GM19324 (cell line): Measurements from ENCODE around the gene MPRIP.

Experiments used
- ATAC-seq: cut with Tn5 transposase; IDR thresholded peaks from one replicate; pipeline ENCODE4 v1.9.1; 2021; ENCODE audit warnings: mild to moderate bottlenecking, moderate library complexity; ENCODE audit not compliant: unreplicated experiment, low FRiP score

MPRIP gene

DNA sequence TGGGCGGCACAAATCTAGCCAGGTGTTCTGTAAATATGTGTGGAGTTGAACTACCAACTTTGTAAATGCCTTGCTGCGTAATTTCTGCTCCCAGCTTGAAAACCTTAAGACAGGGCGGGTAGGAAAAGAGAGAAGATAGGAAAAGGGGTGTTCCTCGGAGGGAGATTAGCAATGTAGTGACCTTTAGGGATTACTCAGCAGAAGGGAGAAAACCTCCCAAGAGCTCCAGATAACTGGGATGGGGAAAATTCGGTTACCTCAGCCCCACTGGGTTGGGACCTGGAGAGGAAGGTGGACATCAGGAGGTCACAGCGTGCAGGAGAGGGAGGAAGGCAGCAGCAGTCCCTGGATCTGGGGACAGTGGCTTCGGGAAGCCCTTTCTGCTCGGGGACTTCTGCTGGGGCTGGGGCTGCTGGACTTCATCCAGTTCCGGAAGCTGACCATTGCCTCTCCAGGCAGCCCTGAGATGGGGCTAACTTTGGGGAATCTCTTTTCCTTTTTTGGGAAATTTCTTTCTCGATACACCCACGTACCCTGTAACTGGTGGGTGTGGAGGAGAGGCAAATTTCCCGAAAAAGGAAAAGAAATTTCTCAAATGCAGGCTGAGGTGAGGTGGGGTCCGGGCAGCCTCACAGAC, 39.2 kb downstream of the MPRIP start:
- ATAC-seq, result no peak

- no peak for ATAC-seq
Measured at GRCh38 chr17:17082878-17083277, 40.6 kb downstream of the MPRIP start.

- no peak for ATAC-seq
Measured at GRCh38 chr17:17084317-17084835, 42.1 kb downstream of the MPRIP start.

GRCh38 chr17:17084941-17085340, 42.7 kb downstream of the MPRIP start:
- no peak for ATAC-seq

- ATAC-seq, result no peak
Measured at GRCh38 chr17:17086585-17086984, 44.3 kb downstream of the MPRIP start.

GRCh38 chr17:17087424-17088015, 45.3 kb downstream of the MPRIP start:
- ATAC-seq, result no peak

DNA sequence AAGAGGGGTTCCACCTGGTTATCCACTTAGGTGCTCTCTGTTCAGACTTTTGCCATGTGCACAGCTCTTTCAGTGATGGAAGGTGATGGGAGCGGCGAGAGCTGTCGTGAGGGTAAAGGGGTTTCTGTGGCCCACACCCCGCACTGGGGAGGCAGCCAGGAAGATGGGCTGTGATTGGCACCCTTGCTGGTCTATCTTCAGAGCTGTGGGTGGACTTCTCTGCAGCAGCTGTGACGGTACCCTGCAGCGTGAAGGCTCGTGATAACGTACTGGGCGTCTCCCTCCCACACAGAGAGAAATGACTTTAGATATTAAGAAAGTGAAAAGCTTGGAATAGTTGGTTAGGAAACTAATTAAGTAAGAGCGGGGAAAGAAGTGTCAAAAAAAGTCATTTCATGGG, 45.8 kb downstream of the MPRIP start:
- no peak for ATAC-seq

DNA sequence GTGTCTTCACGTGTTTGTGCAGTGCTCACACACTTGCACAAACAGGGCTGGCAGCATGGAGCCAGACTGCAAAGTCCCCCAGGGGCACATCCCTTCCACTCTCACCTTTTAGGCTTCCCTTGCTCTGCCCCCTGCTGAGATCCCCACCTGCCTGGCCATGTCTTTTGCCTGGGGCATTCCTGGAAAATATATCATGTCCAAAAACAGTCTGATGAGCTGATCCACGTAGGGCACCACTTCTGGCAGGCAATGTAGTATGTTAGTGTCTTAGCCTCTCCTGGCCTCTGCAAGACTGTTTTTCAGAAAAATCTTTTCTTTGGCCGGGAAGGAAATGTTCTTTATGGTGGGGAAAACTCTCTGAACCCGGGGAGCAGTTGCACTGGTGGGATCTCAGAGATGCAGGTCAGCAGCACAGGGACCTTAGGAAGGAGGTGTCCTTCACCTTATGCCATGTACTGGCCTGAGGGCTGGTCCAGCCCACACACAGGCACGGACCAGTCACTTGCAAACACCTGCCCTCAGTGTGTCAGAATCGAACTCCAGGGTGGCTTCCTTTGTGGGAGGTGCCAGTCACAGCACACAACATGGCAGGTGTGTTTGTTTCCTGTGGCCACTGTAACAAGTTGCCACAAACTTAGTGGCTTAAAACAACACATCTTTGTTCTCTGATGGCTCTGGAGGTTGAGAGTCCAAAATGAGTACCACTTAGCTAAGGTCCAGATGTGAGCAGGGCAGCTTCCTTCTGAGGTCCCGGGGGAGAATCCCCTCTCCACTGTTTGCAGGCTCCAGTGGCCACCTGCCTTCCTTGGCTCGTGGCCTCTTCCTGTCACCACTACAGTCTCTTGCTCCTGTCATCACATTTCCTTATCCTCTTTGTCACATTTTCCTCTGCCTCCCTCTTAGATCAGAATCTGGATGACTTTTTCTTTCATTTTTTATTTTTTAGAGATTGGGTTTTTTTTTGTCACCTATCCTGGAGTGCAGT, 46.6 kb downstream of the MPRIP start:
- ATAC-seq, result no peak

GRCh38 chr17:17089796-17090641, 47.8 kb downstream of the MPRIP start:
- ATAC-seq, result no peak

DNA sequence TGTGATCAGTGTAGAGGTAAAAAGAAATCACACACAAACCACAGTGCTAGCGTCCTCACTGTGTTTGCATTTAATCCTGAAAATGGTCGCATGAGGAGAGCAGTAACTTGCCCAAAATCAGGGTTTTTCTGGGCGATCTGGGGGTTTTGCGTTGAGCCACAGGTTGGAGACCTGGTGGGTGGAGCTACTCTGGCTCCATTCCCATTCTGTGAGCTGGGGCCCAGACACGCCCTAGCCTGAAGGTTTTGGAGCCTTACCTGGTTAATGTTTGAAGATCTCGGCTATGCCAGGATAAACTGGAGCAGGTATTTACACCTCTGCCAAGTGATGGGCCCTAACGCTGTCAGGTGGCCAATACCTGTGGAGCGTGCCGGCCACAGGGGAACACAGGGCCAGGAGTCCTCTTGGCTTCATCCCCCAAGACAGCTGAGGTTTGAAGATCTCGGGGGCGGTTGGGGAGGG, 48.4 kb downstream of the MPRIP start:
- no peak for ATAC-seq

DNA sequence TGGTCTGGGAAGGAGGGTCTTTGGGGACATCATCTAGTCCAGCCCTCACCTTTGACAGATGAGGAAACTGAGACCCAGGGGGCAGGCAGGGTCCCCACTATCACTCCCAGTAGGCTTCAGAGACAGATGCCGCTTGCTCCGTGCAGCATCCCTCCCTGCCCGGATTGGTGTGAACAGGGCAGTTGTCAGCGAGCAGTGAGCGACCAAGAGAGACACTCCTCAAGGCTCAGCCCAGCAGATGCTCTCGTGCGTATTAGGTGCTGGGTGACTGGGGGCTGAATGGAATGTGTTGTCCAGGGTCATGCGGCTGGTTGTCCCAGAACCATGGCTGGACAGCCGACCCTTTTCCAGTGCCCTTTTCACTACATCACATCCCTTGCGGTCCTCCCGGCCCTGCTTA, 49.0 kb downstream of the MPRIP start:
- ATAC-seq, result no peak

- ATAC-seq, result no peak
Measured at GRCh38 chr17:17091856-17092756, 49.8 kb downstream of the MPRIP start.

DNA sequence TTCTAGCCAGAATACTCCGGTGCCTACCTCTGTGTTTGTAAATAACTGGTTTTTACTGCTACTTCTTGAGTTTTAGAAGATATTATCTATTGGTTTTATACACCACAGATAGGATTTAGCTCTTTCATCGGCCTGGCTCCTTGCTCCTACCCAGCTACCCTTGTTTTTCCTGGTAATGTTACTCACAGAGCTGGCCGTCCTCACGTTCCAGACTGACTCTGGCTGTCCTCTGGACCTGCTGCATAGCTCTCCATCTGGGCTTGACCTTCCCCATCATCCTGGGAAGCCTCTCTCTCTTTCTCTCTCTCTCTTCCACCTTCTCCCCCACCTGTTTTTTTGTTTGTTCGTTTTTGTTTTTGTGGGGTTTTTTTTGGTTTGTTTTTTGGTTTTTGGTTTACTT, 51.5 kb downstream of the MPRIP start:
- no peak for ATAC-seq

DNA sequence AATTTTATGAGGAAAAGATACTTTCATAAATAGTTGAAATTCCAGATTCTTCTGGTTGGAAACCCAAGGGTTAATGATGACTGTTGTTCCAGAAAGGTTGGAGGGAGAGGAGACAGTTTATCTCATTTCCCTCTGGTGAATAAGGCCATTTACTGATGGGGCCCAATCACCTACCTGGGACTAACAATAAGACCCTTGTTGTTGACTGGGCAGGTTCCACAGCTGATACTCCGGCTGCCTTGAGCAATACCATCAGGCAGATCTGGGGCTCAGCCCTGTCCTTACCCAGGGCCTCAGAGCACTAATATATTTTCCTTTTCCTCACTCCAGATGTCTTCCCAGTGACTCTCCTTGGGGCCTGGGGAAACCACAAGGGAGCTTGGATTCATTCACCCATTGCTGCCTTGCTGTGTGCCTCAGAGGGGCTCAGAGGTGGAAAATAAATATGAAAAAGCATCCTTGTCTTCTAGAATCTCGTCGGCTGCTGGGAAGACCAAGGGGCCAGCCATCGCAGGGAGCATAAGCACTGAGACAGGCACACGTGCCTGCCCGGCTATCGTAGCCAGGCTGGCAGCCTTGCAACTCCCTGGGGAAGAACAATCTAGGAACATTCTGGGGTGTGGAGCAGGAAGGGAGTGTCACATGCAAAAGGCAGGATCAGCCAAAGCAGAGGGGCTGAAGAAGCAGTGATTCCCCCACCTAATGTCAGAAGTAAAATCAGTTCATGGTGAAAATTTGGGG, 54.4 kb downstream of the MPRIP start:
- ATAC-seq, result no peak

GRCh38 chr17:17097763-17098345, 55.6 kb downstream of the MPRIP start:
- ATAC-seq, result no peak

- ATAC-seq, result no peak
Measured at GRCh38 chr17:17098551-17099179, 56.4 kb downstream of the MPRIP start.

GRCh38 chr17:17102176-17102575, 59.9 kb downstream of the MPRIP start:
- ATAC-seq, result no peak

DNA sequence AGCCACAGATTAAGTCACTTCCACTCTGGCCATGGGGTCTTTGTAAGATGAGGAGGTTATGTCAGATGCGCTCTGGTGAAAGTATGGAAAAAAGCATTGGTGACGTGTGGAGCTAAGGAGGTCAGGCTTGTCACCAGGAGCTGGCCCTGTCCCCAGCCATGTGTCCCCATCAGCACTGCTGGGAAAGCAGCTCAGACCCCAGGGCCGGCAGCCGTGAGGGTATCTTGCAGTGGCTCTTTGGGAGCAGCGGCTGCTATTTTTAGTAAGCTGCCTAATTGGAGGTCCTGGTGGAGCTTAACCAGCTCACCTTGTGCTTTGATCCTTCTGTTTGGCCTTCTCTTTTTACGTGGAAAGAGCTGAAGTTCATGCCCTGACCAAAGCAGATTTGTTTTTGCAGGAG, 60.9 kb downstream of the MPRIP start:
- no peak for ATAC-seq
